GM23338 (cell line): ENCODE measurements around the gene ELMOD2.
"Not testable (repeated sequence)": the region's sequence is repeated elsewhere in the genome, so short reads cannot be mapped to it uniquely, and the experiment has no call there.

Source experiments
- EZH2 ChIP-seq: fragments of 200-600 bp; sonication (generic); IDR thresholded peaks from one replicate; pipeline ENCODE4 v1.8.0; 2017; ENCODE audit warnings: antibody characterized with exemption, mild to moderate bottlenecking, low read depth; ENCODE audit not compliant: unreplicated experiment
- TF ChIP-seq, protein P1 (sequence below), 2 experiments: fragments of 200-600 bp in 1 of 2; sonication (generic) in 1 of 2; conservative IDR thresholded peaks; 2 replicates each; pipeline versions ENCODE4 v1.5.1 to v1.6.1; 2016 to 2017; ENCODE audit warnings: antibody characterized with exemption in 2 of 2, low read depth in 2 of 2, mild to moderate bottlenecking in 2 of 2, moderate library complexity in 1 of 2

DNA sequence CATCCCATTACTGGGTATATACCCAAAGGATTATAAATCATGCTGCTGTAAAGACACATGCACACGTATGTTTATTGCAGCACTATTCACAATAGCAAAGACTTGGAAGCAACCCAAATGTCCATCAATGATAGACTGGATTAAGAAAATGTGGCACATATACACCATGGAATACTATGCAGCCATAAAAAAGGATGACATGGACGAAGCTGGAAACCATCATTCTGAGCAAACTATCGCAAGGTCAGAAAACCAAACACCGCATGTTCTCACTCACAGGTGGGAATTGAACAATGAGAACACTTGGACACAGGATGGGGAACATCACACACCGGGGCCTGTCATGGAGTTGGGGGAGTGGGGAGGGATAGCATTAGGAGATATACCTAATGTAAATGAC, 10.2 kb upstream of the ELMOD2 start:
- TF ChIP-seq EZH2, result not testable (repeated sequence)
- TF ChIP-seq, protein P1, sequence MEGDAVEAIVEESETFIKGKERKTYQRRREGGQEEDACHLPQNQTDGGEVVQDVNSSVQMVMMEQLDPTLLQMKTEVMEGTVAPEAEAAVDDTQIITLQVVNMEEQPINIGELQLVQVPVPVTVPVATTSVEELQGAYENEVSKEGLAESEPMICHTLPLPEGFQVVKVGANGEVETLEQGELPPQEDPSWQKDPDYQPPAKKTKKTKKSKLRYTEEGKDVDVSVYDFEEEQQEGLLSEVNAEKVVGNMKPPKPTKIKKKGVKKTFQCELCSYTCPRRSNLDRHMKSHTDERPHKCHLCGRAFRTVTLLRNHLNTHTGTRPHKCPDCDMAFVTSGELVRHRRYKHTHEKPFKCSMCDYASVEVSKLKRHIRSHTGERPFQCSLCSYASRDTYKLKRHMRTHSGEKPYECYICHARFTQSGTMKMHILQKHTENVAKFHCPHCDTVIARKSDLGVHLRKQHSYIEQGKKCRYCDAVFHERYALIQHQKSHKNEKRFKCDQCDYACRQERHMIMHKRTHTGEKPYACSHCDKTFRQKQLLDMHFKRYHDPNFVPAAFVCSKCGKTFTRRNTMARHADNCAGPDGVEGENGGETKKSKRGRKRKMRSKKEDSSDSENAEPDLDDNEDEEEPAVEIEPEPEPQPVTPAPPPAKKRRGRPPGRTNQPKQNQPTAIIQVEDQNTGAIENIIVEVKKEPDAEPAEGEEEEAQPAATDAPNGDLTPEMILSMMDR (conservative IDR thresholded peaks at IDR 0.05; ENCODE audit: low read depth in 2 of 2), result not testable (repeated sequence)
